HepG2 (cell line): ENCODE measurements around the gene IL1RL2.

ENCODE experiments used
- NONO ChIP-seq, 2 experiments: fragments of 450-650 bp in 1 of 2; sonication (generic) in 1 of 2; formaldehyde crosslinking in 1 of 2; IDR thresholded peaks in 1 of 2; conservative IDR thresholded peaks in 1 of 2; 2 replicates each; pipeline versions ENCODE4 v1.6.1 to v1.8.0; 2017 to 2022; ENCODE audit warnings: mild to moderate bottlenecking in 1 of 2, missing genetic modification reagents in 1 of 2, moderate library complexity in 1 of 2
- SRSF9 ChIP-seq: fragments of 200-400 bp; formaldehyde crosslinking; IDR thresholded peaks from 2 replicates; pipeline ENCODE4 v1.6.1; 2018; ENCODE audit warnings: borderline replicate concordance, mild to moderate bottlenecking, low read depth, low read length; ENCODE audit not compliant: insufficient read depth, poor library complexity, severe bottlenecking
- TAF15 ChIP-seq: fragments of 200-400 bp; formaldehyde crosslinking; IDR thresholded peaks from one replicate; pipeline ENCODE4 v1.6.1; 2018; ENCODE audit warnings: mild to moderate bottlenecking, low read depth, low read length; ENCODE audit not compliant: poor library complexity, severe bottlenecking

DNA sequence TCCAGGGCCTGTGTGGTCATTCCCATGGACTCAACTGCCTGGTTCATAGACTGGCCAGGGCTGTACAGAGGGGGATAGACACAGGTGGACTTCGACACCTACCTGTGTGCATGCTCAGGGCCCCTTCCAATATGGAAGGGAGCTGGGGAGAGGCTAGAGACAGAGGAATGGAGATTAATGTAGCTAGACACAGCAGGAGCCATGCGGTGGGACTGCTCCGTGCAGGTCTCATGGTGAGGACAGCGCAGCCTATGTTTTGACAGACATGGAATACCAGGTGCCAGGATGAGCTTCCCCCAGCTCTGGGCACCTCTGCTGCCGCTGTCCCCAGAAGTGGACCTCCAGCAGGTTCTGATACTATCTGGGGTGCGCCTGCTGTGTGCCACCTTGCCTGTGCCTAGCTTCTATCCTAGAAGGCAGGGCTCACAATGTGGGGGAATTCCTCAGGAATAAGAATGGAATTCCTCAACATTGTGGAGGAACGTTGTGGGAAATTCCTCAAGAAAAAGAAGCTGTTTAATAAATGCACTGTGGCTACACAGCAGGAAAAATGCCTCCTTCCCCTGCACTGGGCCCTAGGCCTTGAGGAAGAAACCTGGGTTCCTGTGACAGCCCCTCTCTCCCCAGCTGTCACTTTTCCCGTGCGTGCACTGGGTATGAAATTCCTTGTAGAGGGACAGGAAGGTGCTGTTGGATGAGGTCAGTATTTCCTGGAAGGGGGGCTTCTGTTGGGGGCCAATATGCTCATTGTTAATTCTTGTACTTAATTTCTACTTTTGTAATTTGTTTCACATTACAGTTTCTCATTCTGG, 37.0 kb upstream of the IL1RL2 start:
- TF ChIP-seq NONO (IDR thresholded peaks at IDR 0.05) (no peak), NONO (CRISPR knock-in tag; conservative IDR thresholded peaks at IDR 0.05) (no peak), TAF15 (no peak), SRSF9 (no peak)
